ENCODE results near the gene TIGD2.

The TIGD2 gene
- total RNA-seq, result 4.8 to 12.0 (median 8.5) reads per million in 3 experiments

- peak; percentile 85 for DNase-seq
Observed at GRCh38 chr4:89110986-89111832, at the start of gene TIGD2. Gene TIGD2, plus strand, starts transcription at chr4:89111533. Its CDS starts 1,442 bp downstream, at chr4:89112975.

- DNase-seq, result no peak
Observed at GRCh38 chr4:89064848-89065247, 46.5 kb upstream of the TIGD2 start.

- no peak for DNase-seq
Observed at GRCh38 chr4:89067417-89067816, 43.9 kb upstream of the TIGD2 start.

- DNase-seq, result no peak
Observed at GRCh38 chr4:89069481-89069880, 41.9 kb upstream of the TIGD2 start.

DNA sequence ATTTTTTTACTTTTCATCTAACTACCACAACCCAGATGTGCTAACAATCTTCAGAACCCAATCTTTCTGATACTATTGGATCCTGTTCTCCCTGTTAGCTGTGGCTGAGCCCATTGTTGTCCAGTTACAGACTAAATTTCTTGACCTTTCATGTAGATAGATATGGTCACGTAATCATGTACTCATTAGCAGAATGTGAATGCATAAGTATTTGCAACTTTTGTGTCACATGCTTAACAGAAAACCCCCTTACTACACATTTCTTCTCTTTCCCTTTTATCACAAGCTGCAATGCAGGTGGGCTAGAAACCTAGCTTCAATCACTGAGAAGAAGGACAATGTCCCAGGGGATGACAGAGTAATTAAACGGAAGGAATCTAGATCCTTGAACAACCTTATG, 41.3 kb upstream of the TIGD2 start:
- DNase-seq, result no peak

DNA sequence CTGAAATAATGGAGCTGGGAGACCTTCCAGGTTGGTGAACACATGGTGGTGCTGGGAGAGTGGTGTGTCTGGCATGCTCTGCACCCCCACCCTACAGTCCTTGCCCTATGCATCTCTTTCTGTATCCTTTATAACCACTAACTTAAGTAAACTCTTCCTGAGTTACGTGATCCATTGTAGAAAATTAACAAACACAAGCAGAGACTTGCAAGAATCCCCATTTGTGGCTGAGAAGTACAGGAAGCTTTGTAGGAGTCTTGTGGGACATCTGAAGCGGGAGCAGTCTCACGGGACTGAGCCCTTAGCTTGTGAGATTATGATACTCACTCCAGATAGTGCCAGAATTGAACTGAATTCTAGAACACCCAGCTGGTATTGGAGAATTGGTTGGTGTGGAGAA, 40.0 kb upstream of the TIGD2 start:
- no peak for DNase-seq

GRCh38 chr4:89072921-89073320, 38.4 kb upstream of the TIGD2 start:
- no peak for DNase-seq

DNA sequence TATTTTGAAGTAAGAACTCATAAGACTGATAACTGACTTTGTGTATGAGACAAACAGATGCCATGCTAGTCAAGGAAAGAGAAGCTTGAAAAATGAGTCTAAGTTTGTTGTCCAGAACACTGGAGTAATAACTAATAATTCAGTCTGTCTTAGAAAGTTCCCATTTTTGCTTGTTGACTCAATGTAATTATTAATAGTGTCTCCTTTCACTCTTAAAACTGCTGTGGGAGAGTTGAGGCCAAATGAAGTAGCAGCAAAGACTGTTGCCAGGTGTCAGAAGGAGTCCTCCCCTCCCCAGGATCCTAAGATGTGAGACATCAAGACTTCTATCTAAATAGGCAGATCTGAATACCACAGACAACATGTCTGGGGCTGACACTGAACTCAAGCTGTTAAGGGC, 33.6 kb upstream of the TIGD2 start:
- no peak for DNase-seq

DNA sequence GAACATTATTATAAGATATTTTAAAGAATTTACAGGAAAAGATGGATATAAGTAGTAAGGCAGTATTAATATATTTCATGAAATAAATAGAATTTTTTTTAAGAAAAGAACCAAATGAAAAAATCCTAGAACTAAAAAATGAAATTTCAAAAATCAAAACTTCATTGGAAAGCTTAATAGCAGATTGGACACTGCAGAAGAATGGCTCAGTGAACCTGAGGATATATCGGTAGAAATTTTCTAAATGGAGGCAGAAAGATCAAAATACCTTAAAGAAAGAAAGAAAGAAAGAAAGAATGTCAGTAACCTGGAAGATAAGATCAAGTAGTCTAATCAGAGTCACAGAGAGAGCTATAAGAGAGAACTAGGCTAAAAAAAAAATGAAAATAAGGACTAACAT, 33.0 kb upstream of the TIGD2 start:
- DNase-seq, result no peak

GRCh38 chr4:89099034-89099433, 12.3 kb upstream of the TIGD2 start:
- no peak for DNase-seq

- no peak for DNase-seq
Observed at GRCh38 chr4:89099471-89099870, 11.9 kb upstream of the TIGD2 start.

DNA sequence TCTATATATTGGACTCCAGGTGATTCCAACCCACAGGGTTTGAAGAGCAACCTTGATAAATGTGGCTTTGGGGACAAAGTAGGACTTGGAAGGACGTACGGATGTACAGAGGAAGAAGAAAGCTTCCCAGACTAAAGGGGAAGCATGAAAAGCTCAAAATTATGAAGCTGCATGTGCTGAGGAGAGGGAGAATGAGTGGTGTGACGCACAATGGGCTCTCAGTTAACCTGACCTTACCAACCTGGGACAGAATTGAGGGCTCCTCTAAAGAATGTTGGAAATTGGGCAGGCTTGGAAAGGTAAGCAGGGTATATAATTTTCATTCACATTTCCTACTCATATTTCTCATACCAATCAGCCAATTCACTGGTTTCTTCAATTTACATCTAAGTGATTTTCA, 10.5 kb upstream of the TIGD2 start:
- DNase-seq, result no peak

DNA sequence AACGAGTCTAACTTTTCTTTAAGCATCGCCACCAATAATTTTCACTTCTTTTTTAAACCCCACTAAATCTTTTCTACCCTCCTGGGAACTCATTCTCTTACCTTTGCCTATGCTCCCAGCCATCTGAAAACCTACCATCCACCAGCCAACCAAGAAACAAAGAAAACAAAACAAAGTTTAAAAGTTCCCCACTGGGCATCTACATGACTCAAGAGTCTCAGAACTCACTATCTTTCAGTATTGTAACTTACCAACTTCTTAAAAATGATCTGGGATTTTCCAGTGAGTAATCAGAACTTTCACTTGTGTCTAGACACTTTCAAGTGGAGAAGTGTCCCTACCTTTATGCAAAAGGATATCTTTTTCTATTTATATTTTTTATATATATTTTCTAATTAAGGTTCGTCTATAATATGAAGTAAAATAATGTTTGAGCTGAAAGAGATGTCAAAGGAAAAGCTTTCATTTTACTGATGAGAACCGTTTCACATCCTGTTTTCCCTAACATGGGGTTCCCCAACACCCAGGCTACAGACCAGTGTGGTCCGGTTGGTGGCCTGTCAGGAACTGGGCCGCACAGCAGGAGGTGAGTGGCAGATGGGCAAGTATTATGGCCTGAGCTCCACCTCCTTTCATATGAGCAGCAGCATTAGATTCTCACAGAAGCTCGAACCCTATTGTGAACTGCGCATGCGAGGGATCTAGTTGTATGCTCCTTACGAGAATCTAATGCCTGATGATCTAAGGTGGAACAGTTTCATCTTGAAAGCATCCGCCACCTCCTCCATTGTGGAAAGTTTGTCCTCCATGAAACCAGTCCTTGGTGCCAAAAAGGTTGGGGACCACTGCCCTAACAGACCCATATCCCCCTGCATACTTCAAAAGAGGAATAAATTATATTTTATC, 9.8 kb upstream of the TIGD2 start:
- DNase-seq, result no peak

DNA sequence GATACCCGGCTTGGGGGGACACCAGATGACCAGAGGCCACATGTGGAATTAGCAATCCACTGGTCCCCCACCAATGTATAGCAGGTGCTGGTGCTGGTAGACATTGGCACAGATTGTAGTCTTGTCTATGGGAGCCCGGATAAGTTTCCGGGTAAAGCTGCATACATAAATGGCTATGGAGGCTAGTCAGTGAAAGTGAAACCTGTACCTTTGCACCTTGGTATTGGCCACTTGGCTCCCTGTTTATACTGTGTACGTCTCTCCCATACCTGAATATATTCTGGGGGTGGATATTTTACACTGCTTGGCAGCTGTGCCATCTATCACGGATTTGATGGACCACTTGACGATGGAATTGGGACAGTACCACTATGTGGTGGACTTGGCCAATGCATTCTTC, 5.6 kb upstream of the TIGD2 start:
- DNase-seq, result no peak

- no peak for DNase-seq
Observed at GRCh38 chr4:89108091-89108490, 3.2 kb upstream of the TIGD2 start.

GRCh38 chr4:89109841-89110540, 1.3 kb upstream of the TIGD2 start:
- DNase-seq, result no peak

DNA sequence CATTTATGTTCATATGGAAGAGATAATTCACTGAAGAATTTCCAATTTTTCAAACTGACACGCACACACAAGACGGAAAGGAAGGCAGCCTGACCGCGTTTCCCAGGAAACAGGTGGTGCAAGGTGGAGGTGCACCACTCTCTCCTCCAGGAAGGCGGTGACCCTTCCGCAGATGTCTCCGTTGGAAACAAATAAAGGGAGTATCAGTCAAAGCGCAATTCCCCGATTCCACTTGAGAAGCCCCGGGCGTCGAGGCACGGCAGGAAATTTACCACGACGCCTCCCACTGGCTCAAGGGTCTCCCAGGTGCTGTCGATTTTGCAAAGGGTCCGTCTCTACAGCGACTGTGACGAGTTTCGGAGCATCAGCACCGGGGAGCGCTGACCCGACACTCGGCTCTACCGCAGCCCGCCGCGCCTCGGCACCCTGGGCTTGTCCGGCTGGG, 770 bp upstream of the TIGD2 start:
- DNase-seq, result no peak

DNA sequence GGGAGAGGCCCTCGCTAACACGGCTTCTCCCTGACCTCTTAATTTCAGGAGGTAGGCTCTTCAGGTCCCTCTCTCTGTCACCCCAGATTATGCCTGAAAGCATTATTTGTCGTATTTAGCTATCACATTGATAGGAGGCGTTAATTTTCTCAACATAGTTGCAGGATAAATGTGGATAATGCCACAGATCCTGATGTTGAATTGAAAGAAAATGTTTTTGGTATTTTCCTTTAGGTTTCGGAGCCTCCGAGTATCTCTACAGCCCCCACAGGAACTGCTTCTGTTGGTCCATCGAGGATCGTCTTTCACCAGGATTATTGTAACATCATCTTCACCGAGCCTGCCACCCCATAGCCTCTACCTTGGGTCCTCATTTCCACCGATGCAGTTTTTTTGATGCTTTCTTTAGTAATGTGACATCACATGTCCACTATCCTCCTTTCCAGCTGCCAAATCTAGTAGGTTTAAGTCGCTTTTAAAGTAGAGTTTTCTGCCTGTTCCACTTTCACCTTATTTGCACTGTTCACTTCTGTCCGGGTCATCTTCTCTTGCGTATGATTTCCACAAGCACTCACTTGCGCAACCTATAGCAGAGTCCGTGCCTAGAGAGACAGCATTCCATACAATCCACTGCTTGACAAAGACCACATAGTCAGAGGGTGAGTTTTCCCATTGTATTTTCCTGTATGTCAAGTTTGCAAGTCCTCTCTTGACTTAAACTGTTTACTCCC, 665 bp downstream of the TIGD2 start:
- no peak for DNase-seq

DNA sequence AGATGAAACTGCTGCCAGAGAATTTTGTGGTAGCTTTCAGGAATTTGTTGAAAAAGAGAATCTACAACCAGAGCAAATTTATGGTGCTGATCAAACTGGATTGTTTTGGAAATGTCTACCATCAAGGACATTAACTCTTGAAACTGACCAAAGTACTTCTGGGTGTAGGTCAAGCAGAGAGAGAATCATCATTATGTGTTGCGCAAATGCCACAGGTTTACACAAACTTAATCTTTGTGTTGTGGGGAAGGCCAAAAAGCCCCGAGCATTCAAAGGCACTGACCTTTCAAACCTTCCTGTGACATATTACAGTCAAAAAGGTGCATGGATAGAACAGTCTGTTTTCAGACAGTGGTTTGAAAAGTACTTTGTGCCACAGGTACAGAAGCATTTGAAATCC, 2.1 kb downstream of the TIGD2 start:
- no peak for DNase-seq

DNA sequence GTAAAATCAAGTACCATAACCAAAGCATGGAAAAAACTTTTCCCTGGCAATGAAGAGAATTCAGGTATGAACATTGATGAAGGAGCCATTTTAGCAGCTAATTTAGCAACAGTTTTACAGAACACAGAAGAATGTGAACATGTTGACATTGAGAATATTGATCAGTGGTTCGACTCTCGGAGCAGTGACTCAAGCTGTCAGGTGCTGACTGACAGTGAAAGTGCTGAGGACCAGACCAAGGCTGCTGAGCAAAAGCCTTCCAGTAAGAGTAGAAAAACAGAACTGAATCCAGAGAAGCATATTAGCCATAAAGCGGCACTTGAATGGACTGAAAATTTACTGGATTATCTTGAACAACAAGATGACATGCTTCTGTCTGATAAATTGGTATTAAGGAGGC, 2.8 kb downstream of the TIGD2 start:
- DNase-seq, result no peak

DNA sequence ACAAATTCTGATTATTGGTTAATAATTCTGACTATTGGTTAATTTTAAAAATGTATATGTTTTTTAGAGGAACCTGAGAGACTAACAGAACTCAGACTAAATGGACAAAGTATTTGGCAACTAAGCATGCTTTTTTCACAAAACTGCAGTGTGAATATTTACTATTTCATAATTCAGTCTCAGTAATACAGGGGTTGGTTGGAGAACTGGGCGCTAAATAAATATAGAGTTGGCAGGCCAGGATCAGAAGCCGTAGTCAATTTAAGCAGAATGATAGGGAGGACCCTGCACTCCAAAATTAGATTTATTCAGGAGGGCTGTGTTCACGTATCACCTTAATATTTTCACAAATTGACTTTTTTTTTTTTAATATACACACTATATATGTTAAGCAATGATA, 5.8 kb downstream of the TIGD2 start:
- no peak for DNase-seq

GRCh38 chr4:89119166-89119565, 7.8 kb downstream of the TIGD2 start:
- no peak for DNase-seq
